HepG2 (cell line): Measurements from ENCODE around the gene BACH2. TPM values are rescaled to one million over a fixed set of nuclear protein-coding genes. Genes with fewer than 3 reads are reported as not detected.

Experiments used
- ATAC-seq: fragments of 200-7000 bp; cut with Tn5 transposase; 3 replicates; pipeline ENCODE4 v1.9.1; 2020; ENCODE audit warnings: mild to moderate bottlenecking, moderate library complexity
- BruUV-seq: library from RNA; stranded (reverse); fragments of 400-500 nt; replicated peaks from 2 replicates; lab custom pipeline; 2021; lab: Mats Ljungman, UMichigan
- CTCF ChIA-PET: fragments of 300-600 bp; formaldehyde crosslinking; extraction: SDS; loops from one replicate; lab custom pipeline; 2021; ENCODE audit warnings: low total read pairs, inconsistent platforms, low intra/inter-chr PET ratio; lab: Yijun Ruan, JAX
- POLR2A ChIA-PET: fragments of 350-600 bp; sonication (Branson Sonifier 250); formaldehyde crosslinking; loops from one replicate; lab custom pipeline; 2020; ENCODE audit warnings: antibody characterized with exemption, inconsistent platforms; lab: Yijun Ruan, JAX
- DNase-seq: peaks from one replicate; pipeline ENCODE4 v3.0.0-alpha.2; 2015; ENCODE audit warnings: low spot score
- FAIRE-seq: peaks from 3 replicates; lab custom pipeline; 2011; peaks lifted over from hg19 to GRCh38; lab: Jason Lieb, UNC
- H2AFZ ChIP-seq: one replicate; pipeline ENCODE4 v1.6.1; 2011; ENCODE audit warnings: low read length, inconsistent platforms
- H3K27ac ChIP-seq: fragments of 300-600 bp; 3 replicates; pipeline ENCODE4 v1.8.0; 2011; ENCODE audit warnings: mixed run types, mild to moderate bottlenecking, mixed read lengths, low read length, inconsistent platforms; ENCODE audit not compliant: insufficient read depth; ENCODE audit errors: extremely low read length
- H3K27me3 ChIP-seq, 2 experiments: fragments of 200-600 bp in 1 of 2; 2 replicates in 1 of 2; 3 replicates in 1 of 2; pipeline versions ENCODE4 v1.6.0 to v1.8.0; 2011; ENCODE audit warnings: low read length in 2 of 2, mild to moderate bottlenecking in 2 of 2, moderate library complexity in 2 of 2, inconsistent platforms in 1 of 2; ENCODE audit not compliant: insufficient read depth in 2 of 2, control insufficient read depth in 1 of 2
- H3K36me3 ChIP-seq, 2 experiments: fragments of 200-600 bp in 1 of 2; replicated peaks in 1 of 2; 2 replicates in 1 of 2; 3 replicates in 1 of 2; pipeline versions ENCODE4 v1.5.1 to v1.8.0; 2011; ENCODE audit warnings: low read length in 2 of 2, inconsistent platforms in 1 of 2; ENCODE audit not compliant: insufficient read depth in 2 of 2, control insufficient read depth in 1 of 2
- H3K4me1 ChIP-seq: 2 replicates; pipeline ENCODE4 v1.5.1; 2012; ENCODE audit warnings: low read length, inconsistent platforms; ENCODE audit not compliant: insufficient read depth
- H3K4me2 ChIP-seq: 2 replicates; pipeline ENCODE4 v1.6.0; 2011; ENCODE audit warnings: low read depth, low read length, inconsistent platforms
- H3K4me3 ChIP-seq, 3 experiments: fragments of 200-600 bp in 1 of 3; sonication (generic), shearing (Covaris generic) in 1 of 3; replicated peaks in 1 of 3; 2 replicates each; pipeline ENCODE4 v1.5.1; 2011 to 2016; ENCODE audit warnings: low read length in 3 of 3, inconsistent platforms in 2 of 3, low read depth in 2 of 3, mild to moderate bottlenecking in 2 of 3, control low read depth in 1 of 3, mixed read lengths in 1 of 3; ENCODE audit not compliant: insufficient read depth in 1 of 3
- H3K79me2 ChIP-seq: one replicate; pipeline ENCODE4 v1.6.1; 2011; ENCODE audit warnings: low read length, inconsistent platforms; ENCODE audit not compliant: insufficient read depth
- H3K9ac ChIP-seq: 2 replicates; pipeline ENCODE4 v1.6.0; 2011; ENCODE audit warnings: mild to moderate bottlenecking, low read depth, low read length, inconsistent platforms; ENCODE audit not compliant: insufficient read depth
- H3K9me3 ChIP-seq: 2 replicates; pipeline ENCODE4 v1.5.1; 2012; ENCODE audit warnings: mild to moderate bottlenecking, low read length
- H4K20me1 ChIP-seq: 2 replicates; pipeline ENCODE4 v1.6.0; 2011; ENCODE audit warnings: inconsistent platforms, mild to moderate bottlenecking, low read length, moderate library complexity; ENCODE audit not compliant: insufficient read depth
- ATF7 ChIP-seq, 2 experiments: fragments of 450-650 bp in 1 of 2; sonication (generic) in 1 of 2; formaldehyde crosslinking in 1 of 2; IDR thresholded peaks; 2 replicates each; pipeline versions ENCODE4 v1.4.0 to v1.6.1; 2016 to 2020; ENCODE audit warnings: antibody characterized with exemption in 1 of 2, mild to moderate bottlenecking in 1 of 2, missing genetic modification reagents in 1 of 2
- CBFB ChIP-seq: sonication (generic); formaldehyde crosslinking; IDR thresholded peaks from 2 replicates; pipeline ENCODE4 v1.4.0; 2020; ENCODE audit warnings: missing genetic modification reagents
- DRAP1 ChIP-seq: IDR thresholded peaks from 2 replicates; pipeline ENCODE4 v1.6.1; 2016; ENCODE audit warnings: missing genetic modification reagents, missing compliant biosample characterization
- EZH2 ChIP-seq: conservative IDR thresholded peaks from 2 replicates; pipeline ENCODE4 v1.6.1; 2012; ENCODE audit warnings: mild to moderate bottlenecking, low read depth, low read length, moderate library complexity
- GTF2F1 ChIP-seq: fragments of 150-350 bp; IDR thresholded peaks from 2 replicates; pipeline ENCODE4 v1.6.1; 2014; ENCODE audit warnings: low read length
- KAT8 ChIP-seq: IDR thresholded peaks from 2 replicates; pipeline ENCODE4 v1.6.1; 2016; ENCODE audit warnings: missing genetic modification reagents, missing compliant biosample characterization
- MIER3 ChIP-seq: IDR thresholded peaks from 2 replicates; pipeline ENCODE4 v1.6.1; 2016; ENCODE audit warnings: missing compliant biosample characterization, borderline replicate concordance
- NR2F1 ChIP-seq, 2 experiments: fragments of 450-650 bp in 1 of 2; formaldehyde crosslinking in 1 of 2; IDR thresholded peaks; 2 replicates each; pipeline versions ENCODE4 v1.5.0 to v1.6.1; 2016 to 2020; ENCODE audit warnings: mild to moderate bottlenecking in 1 of 2, missing compliant biosample characterization in 1 of 2, missing genetic modification reagents in 1 of 2, moderate library complexity in 1 of 2
- RNF2 ChIP-seq: fragments of 450-650 bp; conservative IDR thresholded peaks from 2 replicates; pipeline ENCODE4 v1.6.1; 2016; ENCODE audit warnings: low read depth
- ZNF3 ChIP-seq: IDR thresholded peaks from 2 replicates; pipeline ENCODE4 v1.7.0; 2017; ENCODE audit warnings: inconsistent platforms
- ZNF547 ChIP-seq: sonication (generic); formaldehyde crosslinking; IDR thresholded peaks from 2 replicates; pipeline ENCODE4 v1.5.1; 2020; ENCODE audit warnings: mild to moderate bottlenecking, missing genetic modification reagents
- ZNF709 ChIP-seq: sonication (generic); formaldehyde crosslinking; IDR thresholded peaks from 2 replicates; pipeline ENCODE4 v1.5.0; 2020; ENCODE audit warnings: mild to moderate bottlenecking, missing genetic modification reagents
- ZNF777 ChIP-seq: sonication (generic); formaldehyde crosslinking; IDR thresholded peaks from 2 replicates; pipeline ENCODE4 v1.4.0; 2020; ENCODE audit warnings: missing genetic modification reagents
- WGBS: methylation state at CpG from one replicate; pipeline ENCODE4 v1.1.6; 2017; ENCODE audit warnings: low lambda C conversion rate; 5-methylcytosine and 5-hydroxymethylcytosine counted together
- in situ Hi-C: cut with HindIII; loops from 2 replicates; pipeline ENCODE4 v1.10.0; 2017; ENCODE audit warnings: low pct_unique_long_range_greater_than_20kb; ENCODE audit not compliant: extremely low pct_ligation_motif_present
- intact Hi-C: fragments of 100-400 bp; cut with micrococcal nuclease; formaldehyde crosslinking; loops from one replicate; pipeline ENCODE4 v1.10.0; 2022; ENCODE audit not compliant: unreplicated experiment
- polyA plus RNA-seq, 8 experiments: library from polyadenylated mRNA; depleted of rRNA in 3 of 8; stranded (reverse) in 7 of 8; unstranded in 1 of 8; fragments of >200 nt; fragmentation: Illumina TruSeq in 4 of 8; extraction: Trizol in 4 of 8; gene quantifications; 2 replicates each; pipeline versions ENCODE4 v1.2.1 to v1.2.3, GENCODE V29; 2011 to 2016; ENCODE audit warnings: low read depth in 4 of 8, missing spikeins in 1 of 8, mixed read lengths in 1 of 8; ENCODE audit not compliant: insufficient read depth in 1 of 8
- total RNA-seq, 5 experiments: library from RNA; depleted of rRNA; stranded (reverse); fragments of >200 nt; fragmentation: Illumina TruSeq; extraction: Trizol; gene quantifications; 2 replicates each; pipeline ENCODE4 v1.2.3, GENCODE V29; 2016; ENCODE audit warnings: low read depth in 1 of 5
- TF ChIP-seq, protein P1 (sequence below): sonication (generic); formaldehyde crosslinking; IDR thresholded peaks from one replicate; pipeline ENCODE4 v1.5.1; 2020; ENCODE audit warnings: mild to moderate bottlenecking, missing genetic modification reagents; ENCODE audit errors: not compliant biosample characterization

Gene BACH2
- total and polyA plus RNA-seq, 2 of the 13 experiments (the other 11 are each of a cell fraction or from before 2014, with no cell fraction given), result 0.01 TPM; not detected in 1

GRCh38 chr6:90297115-90297866 is 648 bp upstream of the BACH2 start (continued):
- TF ChIP-seq ZNF547 (CRISPR knock-in tag), result no peak

DNA sequence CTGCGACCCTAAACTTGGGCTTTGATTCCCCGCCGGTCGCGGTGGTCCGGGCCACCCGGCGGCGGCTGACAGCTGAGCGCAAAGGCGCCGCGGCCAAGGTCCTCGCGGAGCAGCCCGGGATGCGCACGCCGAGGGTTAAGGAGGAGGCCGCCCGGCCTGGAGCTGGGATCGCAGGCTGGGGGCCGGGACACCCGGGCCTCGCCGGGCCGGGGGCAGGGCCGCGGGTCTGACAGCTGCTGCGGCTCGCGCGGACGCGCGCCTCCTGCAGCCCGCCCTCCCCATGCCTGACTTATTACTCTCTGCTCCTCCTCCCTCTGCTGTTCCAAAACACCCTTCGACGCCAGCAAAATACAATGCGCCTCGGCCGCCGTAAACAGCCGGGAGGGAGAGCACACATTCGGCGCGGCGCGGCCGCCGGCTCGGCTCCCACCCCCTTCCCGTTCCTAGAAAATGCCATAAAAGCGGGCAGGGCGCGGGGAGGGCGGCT is 746 bp downstream of the BACH2 start:
- DNase-seq (no peak), ATAC-seq (peak; percentile 52), FAIRE-seq (no peak)
- Histone ChIP-seq H3K9me3 (no peaks in the 10 kb centered on the region), H3K4me2 (peak overlapping the region; percentile 76), H3K4me1 (peaks cover 16% of the 10 kb centered on the region), H3K27ac (no peak overlapping the region), H3K4me3 (peak overlapping the region; percentile 40 to 61 (median 44); a peak in 4 of 6 replicates), H3K79me2 (no peaks in the 10 kb centered on the region), H3K36me3 (no peaks in the 10 kb centered on the region), H2AFZ (no peak overlapping the region), H4K20me1 (no peaks in the 10 kb centered on the region), H3K9ac (no peak overlapping the region), H3K27me3 (peaks cover 8 to 72% of the 10 kb centered on the region in 2 experiments)
- 2% methylated on average over 16 of the region's 57 CpGs for WGBS
- no TSS peak for BruUV-seq
- ChIA-PET CTCF (no interaction called here), POLR2A (no interaction called here)
- intact Hi-C loops, result loop anchor here (5.0 kb wide), 1 partner anchor 186 kb away; no protein-coding TSS in a partner anchor
- in situ Hi-C loops, result loop anchor here (25.0 kb wide), 1 partner anchor 191 kb away; no protein-coding TSS in a partner anchor
- TF ChIP-seq DRAP1 (CRISPR knock-in tag), result no peak
- TF ChIP-seq, protein P1, sequence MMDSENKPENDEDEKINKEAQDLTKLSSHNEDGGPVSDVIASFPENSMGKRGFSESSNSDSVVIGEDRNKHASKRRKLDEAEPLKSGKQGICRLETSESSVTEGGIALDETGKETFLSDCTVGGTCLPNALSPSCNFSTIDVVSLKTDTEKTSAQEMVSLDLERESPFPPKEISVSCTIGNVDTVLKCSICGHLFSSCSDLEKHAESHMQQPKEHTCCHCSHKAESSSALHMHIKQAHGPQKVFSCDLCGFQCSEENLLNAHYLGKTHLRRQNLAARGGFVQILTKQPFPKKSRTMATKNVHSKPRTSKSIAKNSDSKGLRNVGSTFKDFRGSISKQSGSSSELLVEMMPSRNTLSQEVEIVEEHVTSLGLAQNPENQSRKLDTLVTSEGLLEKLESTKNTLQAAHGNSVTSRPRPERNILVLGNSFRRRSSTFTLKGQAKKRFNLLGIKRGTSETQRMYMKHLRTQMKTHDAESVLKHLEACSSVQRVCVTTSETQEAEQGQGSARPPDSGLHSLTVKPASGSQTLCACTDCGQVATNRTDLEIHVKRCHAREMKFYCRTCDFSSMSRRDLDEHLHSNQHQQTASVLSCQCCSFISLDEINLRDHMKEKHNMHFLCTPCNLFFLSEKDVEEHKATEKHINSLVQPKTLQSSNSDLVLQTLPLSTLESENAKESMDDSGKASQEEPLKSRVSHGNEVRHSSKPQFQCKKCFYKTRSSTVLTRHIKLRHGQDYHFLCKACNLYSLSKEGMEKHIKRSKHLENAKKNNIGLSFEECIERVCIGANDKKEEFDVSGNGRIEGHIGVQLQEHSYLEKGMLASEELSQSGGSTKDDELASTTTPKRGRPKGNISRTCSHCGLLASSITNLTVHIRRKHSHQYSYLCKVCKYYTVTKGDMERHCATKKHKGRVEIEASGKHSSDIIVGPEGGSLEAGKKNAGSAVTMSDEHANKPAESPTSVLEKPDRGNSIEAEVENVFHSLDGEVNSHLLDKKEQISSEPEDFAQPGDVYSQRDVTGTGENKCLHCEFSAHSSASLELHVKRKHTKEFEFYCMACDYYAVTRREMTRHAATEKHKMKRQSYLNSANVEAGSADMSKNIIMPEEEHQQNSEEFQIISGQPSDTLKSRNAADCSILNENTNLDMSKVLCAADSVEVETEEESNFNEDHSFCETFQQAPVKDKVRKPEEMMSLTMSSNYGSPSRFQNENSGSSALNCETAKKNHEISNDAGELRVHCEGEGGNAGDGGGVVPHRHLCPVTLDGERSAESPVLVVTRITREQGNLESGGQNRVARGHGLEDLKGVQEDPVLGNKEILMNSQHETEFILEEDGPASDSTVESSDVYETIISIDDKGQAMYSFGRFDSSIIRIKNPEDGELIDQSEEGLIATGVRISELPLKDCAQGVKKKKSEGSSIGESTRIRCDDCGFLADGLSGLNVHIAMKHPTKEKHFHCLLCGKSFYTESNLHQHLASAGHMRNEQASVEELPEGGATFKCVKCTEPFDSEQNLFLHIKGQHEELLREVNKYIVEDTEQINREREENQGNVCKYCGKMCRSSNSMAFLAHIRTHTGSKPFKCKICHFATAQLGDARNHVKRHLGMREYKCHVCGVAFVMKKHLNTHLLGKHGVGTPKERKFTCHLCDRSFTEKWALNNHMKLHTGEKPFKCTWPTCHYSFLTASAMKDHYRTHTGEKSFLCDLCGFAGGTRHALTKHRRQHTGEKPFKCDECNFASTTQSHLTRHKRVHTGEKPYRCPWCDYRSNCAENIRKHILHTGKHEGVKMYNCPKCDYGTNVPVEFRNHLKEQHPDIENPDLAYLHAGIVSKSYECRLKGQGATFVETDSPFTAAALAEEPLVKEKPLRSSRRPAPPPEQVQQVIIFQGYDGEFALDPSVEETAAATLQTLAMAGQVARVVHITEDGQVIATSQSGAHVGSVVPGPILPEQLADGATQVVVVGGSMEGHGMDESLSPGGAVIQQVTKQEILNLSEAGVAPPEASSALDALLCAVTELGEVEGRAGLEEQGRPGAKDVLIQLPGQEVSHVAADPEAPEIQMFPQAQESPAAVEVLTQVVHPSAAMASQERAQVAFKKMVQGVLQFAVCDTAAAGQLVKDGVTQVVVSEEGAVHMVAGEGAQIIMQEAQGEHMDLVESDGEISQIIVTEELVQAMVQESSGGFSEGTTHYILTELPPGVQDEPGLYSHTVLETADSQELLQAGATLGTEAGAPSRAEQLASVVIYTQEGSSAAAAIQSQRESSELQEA (CRISPR knock-in tag), result no peak
- no peak for TF ChIP-seq GTF2F1
- TF ChIP-seq ZNF3 (CRISPR knock-in tag), result no peak
- 0 out of 2 replicates have a peak, but pooled peaks have one; percentile 95 for TF ChIP-seq EZH2
- TF ChIP-seq CBFB (CRISPR knock-in tag), result no peak
- TF ChIP-seq ATF7 (IDR thresholded peaks at IDR 0.05), result no peak
- no peak for TF ChIP-seq ATF7 (CRISPR knock-in tag; IDR thresholded peaks at IDR 0.05)
- TF ChIP-seq KAT8, result no peak
- no peak for TF ChIP-seq MIER3 (CRISPR knock-in tag)
- TF ChIP-seq RNF2, result 0 out of 2 replicates have a peak, but pooled peaks have one; percentile 17
- no peak for TF ChIP-seq ZNF709 (CRISPR knock-in tag)
- TF ChIP-seq ZNF777 (CRISPR knock-in tag), result peak; percentile 31
- no peak for TF ChIP-seq NR2F1 (CRISPR knock-in tag; IDR thresholded peaks at IDR 0.05)
